Right atrium auricular region (tissue), 2 donors: ENCODE results near the gene RHOBTB1. TPM values are rescaled to one million over a fixed set of nuclear protein-coding genes. Genes with fewer than 3 reads are reported as not detected.

Experiments used
- DNase-seq: peaks from one replicate; pipeline ENCODE4 v3.0.0-alpha.2; 2019; ENCODE audit warnings: low spot score
- H3K27ac ChIP-seq, 2 donors: fragments of 200-600 bp; sonication (generic); 1 replicate in 1 of 2; 2 replicates in 1 of 2; pipeline ENCODE4 v1.5.1; 2016 to 2019
- H3K27me3 ChIP-seq, 2 donors: fragments of 200-600 bp; sonication (generic); one replicate each; pipeline versions ENCODE4 v1.5.1 to v1.6.0; 2017 to 2019
- H3K36me3 ChIP-seq: fragments of 200-600 bp; sonication (generic); one replicate; pipeline ENCODE4 v1.5.1; 2016
- H3K4me1 ChIP-seq, 2 donors: fragments of 200-600 bp; sonication (generic); one replicate each; pipeline versions ENCODE4 v1.5.1 to v1.6.0; 2017 to 2019
- H3K4me3 ChIP-seq, 2 donors: fragments of 200-600 bp; sonication (generic); 1 replicate in 1 of 2; 2 replicates in 1 of 2; pipeline ENCODE4 v1.5.1; 2017 to 2019; ENCODE audit warnings: mild to moderate bottlenecking in 1 of 2, moderate library complexity in 1 of 2
- H3K9me3 ChIP-seq, 2 donors: fragments of 200-600 bp; sonication (generic); one replicate each; pipeline ENCODE4 v1.5.1; 2019
- total RNA-seq, 2 donors: library from RNA; depleted of rRNA; stranded (reverse); fragments of >200 nt; gene quantifications; one replicate each; pipeline ENCODE4 v1.1.0, GENCODE V29; 2016
- TF ChIP-seq, protein P1 (sequence below), 2 donors: fragments of 200-600 bp; sonication (generic); IDR thresholded peaks; one replicate each; pipeline ENCODE4 v1.5.1; 2019; ENCODE audit warnings: antibody characterized with exemption in 2 of 2

RHOBTB1 gene
- total RNA-seq, 2 donors from 2014 or later: 13.2 to 16.8 TPM

DNA sequence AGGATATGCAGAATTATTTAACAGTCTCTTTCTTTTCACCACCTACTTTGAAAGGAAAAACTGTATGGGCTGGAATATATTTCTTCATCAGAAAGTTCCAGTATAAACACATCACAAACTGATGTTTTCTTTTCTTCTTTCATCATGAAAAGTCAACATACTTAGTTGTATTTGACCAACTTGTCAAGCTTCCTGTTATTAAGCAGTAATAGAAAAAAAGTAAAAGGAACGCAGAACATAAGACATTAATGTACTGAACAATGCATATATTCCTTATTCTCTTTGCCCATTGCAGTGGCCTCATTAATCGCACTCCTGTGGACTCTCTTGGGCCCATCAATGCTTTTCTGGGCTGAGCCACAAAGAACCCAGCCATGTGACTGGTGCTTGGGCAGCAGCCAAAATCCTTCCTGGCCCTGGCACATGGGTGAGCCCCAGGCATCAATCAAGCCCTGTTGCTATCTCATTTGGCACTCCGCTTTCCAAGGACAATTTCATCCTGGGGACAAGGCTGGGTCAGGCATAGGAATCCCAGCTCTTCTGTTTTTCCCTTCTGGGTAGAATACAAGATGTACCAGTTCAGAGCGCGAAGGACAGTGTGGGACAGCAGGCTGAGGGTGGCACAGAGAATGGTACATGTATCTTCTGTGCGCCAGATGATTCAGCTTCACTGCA, 42.3 kb downstream of the RHOBTB1 start:
- H3K9me3 ChIP-seq: no peaks in the 10 kb centered on the region
- no peaks in the 10 kb centered on the region for H3K36me3 ChIP-seq
- peak; percentile 69 for DNase-seq
- TF ChIP-seq, protein P1, sequence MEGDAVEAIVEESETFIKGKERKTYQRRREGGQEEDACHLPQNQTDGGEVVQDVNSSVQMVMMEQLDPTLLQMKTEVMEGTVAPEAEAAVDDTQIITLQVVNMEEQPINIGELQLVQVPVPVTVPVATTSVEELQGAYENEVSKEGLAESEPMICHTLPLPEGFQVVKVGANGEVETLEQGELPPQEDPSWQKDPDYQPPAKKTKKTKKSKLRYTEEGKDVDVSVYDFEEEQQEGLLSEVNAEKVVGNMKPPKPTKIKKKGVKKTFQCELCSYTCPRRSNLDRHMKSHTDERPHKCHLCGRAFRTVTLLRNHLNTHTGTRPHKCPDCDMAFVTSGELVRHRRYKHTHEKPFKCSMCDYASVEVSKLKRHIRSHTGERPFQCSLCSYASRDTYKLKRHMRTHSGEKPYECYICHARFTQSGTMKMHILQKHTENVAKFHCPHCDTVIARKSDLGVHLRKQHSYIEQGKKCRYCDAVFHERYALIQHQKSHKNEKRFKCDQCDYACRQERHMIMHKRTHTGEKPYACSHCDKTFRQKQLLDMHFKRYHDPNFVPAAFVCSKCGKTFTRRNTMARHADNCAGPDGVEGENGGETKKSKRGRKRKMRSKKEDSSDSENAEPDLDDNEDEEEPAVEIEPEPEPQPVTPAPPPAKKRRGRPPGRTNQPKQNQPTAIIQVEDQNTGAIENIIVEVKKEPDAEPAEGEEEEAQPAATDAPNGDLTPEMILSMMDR (IDR thresholded peaks at IDR 0.05): no peak
- H3K27me3 ChIP-seq: no peaks in the 10 kb centered on the region
- H3K4me1 ChIP-seq: peaks cover 0 to 52% of the 10 kb centered on the region in 2 donors
- H3K27ac ChIP-seq: peak overlapping the region; percentile 57 to 80
- no peak overlapping the region for H3K4me3 ChIP-seq

DNA sequence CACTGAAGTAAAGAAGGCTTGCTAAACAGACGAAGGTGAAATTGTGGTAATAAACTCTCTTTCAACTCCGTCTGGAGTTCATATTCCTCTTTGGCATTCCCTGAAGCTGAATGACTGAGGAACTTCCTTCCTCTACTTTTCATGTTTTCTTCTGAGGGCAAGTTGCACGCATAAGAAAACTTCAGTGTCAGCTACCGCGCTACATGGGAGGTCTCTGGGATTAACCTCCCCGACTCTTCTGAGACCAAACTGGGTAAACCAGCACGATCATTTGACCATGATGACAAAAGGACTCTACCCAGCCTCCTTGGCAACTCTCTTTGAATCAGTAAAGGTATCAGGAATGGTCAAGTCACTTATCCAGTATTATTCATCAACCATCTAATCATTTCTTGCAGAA, 44.7 kb downstream of the RHOBTB1 start:
- no peak for DNase-seq
- no peaks in the 10 kb centered on the region for H3K36me3 ChIP-seq
- no peak overlapping the region for H3K4me3 ChIP-seq
- no peaks in the 10 kb centered on the region for H3K27me3 ChIP-seq
- TF ChIP-seq, protein P1 (IDR thresholded peaks at IDR 0.05): no peak
- no peaks in the 10 kb centered on the region for H3K9me3 ChIP-seq
- H3K27ac ChIP-seq: peak overlapping the region; percentile 57 to 80
- H3K4me1 ChIP-seq: peaks cover 0 to 52% of the 10 kb centered on the region in 2 donors

DNA sequence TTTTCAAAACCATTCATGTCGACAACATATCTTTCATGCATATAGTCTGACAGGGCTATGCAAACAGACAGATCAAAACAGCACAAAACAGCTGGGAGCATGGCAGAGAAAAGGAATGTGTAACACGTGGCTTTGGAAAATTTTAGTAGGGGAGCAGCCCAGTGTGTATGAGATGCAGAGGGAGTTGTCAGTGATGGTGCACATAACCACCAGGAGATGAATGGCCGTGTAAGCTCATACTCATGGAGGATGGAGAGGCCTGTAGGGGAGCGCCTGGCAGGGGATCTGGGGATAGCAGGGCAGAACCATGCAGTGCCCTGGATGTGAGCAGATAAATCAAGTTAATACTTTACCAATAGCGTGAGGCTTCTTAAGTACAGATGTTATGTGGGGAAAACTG, 45.7 kb downstream of the RHOBTB1 start:
- Histone ChIP-seq H3K27me3 (no peaks in the 10 kb centered on the region), H3K4me3 (no peak overlapping the region), H3K36me3 (no peaks in the 10 kb centered on the region), H3K27ac (peak overlapping the region in 1 of 2 donors; percentile 33), H3K9me3 (no peaks in the 10 kb centered on the region), H3K4me1 (peaks cover 0 to 47% of the 10 kb centered on the region in 2 donors)
- TF ChIP-seq, protein P1 (IDR thresholded peaks at IDR 0.05): no peak
- no peak for DNase-seq

DNA sequence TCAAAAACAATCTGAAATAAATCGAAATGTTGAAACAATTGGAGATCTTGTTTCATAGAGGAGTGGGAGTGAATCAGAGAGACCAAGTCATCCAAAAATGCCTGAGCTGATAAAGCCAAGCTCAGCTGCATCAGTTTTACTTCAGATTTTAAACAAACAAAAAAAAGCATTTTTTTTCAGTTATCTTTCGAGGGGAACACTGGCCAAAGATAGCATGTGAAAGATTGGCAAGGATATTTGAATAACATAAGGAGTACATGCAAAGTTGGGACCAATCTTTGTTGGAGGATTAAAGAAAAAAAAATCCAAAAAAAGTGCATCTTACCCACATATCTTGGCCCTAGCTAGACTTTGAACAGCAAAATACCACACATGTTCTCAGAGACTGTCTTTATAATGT, 47.2 kb downstream of the RHOBTB1 start:
- H3K9me3 ChIP-seq: no peaks in the 10 kb centered on the region
- H3K4me3 ChIP-seq: no peak overlapping the region
- peak overlapping the region; percentile 55 to 63 for H3K27ac ChIP-seq
- no peaks in the 10 kb centered on the region for H3K36me3 ChIP-seq
- TF ChIP-seq, protein P1 (IDR thresholded peaks at IDR 0.05): no peak
- H3K27me3 ChIP-seq: no peaks in the 10 kb centered on the region
- DNase-seq: no peak
- peaks cover 0 to 40% of the 10 kb centered on the region in 2 donors for H3K4me1 ChIP-seq

DNA sequence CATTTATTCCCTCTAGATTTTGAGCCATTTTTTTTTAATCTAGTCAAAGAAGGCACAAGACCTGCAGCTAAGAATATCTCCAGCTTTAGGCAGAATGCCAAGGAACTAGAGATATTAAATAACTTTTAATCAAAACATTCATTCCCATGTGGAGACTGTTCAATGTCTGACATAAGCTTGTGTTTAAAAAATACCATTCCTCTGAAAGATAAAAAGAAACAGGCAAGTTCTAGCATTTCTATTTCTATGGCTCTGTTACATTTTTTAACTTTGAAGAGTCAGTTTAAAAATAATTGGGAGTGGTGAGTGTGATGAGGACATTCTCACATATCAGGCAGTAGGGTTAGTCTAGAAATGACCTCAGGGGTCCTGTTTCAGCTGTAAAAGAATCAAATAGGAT, 48.0 kb downstream of the RHOBTB1 start:
- no peak overlapping the region for H3K4me3 ChIP-seq
- H3K4me1 ChIP-seq: peaks cover 0 to 33% of the 10 kb centered on the region in 2 donors
- H3K27ac ChIP-seq: peak overlapping the region; percentile 55 to 63

More for the DNA sequence above, 48.0 kb downstream of the RHOBTB1 start:
- H3K36me3 ChIP-seq: no peaks in the 10 kb centered on the region
- H3K9me3 ChIP-seq: no peaks in the 10 kb centered on the region
- TF ChIP-seq, protein P1 (IDR thresholded peaks at IDR 0.05): no peak
- H3K27me3 ChIP-seq: no peaks in the 10 kb centered on the region
- DNase-seq: no peak
